ENCODE data around the gene GAPDHS. TPM values are rescaled to one million over a fixed set of nuclear protein-coding genes. Genes with fewer than 3 reads are reported as not detected.

The GAPDHS gene
- polyA plus RNA-seq, 1 of the 3 experiments (the other 2 are of a cell fraction) = not detected

GRCh38 chr19:35545001-35545854, 12.0 kb downstream of the GAPDHS start, which contains the start of gene TMEM147:
TSS of gene TMEM147 (plus strand) at chr19:35545626. CDS start at chr19:35545740, 114 bp downstream.
- Histone ChIP-seq H3K9me3 (no peaks in the 10 kb centered on the region), H3K36me3 (replicated peaks in 1 of 2; ENCODE audit: control insufficient read depth in 1 of 2, insufficient read depth in 2 of 2, low read length in 1 of 2) (peaks cover 0 to 19% of the 10 kb centered on the region in 2 experiments), H3K27ac (ENCODE audit: low read depth in 2 of 2, low read length in 1 of 2) (peak within 1 kb of the TSS; percentile 52 to 77; a peak in 2 of 4 replicates), H3K9me2 (no peaks in the 10 kb centered on the region), H3K4me3 (ENCODE audit: low read depth in 2 of 2, low read length in 1 of 2) (peak within 1 kb of the TSS; percentile 79 to 96), H3F3A (replicated peaks; ENCODE audit: insufficient read depth) (no peaks in the 10 kb centered on the region), H3K4me1 (ENCODE audit: control insufficient read depth in 1 of 2, insufficient read depth in 2 of 2, low read depth in 1 of 2, low read length in 1 of 2) (peaks cover 5 to 19% of the 10 kb centered on the region in 2 experiments; a peak in 2 of 4 replicates), H2AFZ (ENCODE audit: low read depth) (peak within 1 kb of the TSS; percentile 87), H3K9ac (peak within 1 kb of the TSS; percentile 85), H4K20me1 (ENCODE audit: insufficient read depth) (peaks cover 5% of the 10 kb centered on the region; the same call in 1 of the 2 replicates), H3K27me3 (ENCODE audit: insufficient read depth) (no peaks in the 10 kb centered on the region), H3K79me2 (ENCODE audit: insufficient read depth) (peaks cover 30% of the 10 kb centered on the region), H3K4me2 (peak within 1 kb of the TSS; percentile 91)
- POLR2A ChIA-PET = no interaction called here
- CTCF ChIA-PET = interaction anchor here (1.9 kb wide), 1 partner anchor 10 kb away, joined by 5 read pairs; no protein-coding TSS in a partner anchor
- peak; percentile 100 for DNase-seq
- TF ChIP-seq USF2 (IDR thresholded peaks at IDR 0.05; ENCODE audit: borderline replicate concordance, low read depth, low read length) (peak; percentile 55), ZBTB33 (IDR thresholded peaks at IDR 0.05; ENCODE audit: borderline replicate concordance, low read depth) (no peak), SIN3A (IDR thresholded peaks at IDR 0.05; ENCODE audit: borderline replicate concordance, low read depth, low read length) (peak; percentile 69), YY1 (IDR thresholded peaks at IDR 0.05; ENCODE audit: low read depth) (peak; percentile 54; the same call in 1 of the 2 replicates), TCF12 (IDR thresholded peaks at IDR 0.05) (peak; percentile 5; the same call in 1 of the 2 replicates), EP300 (IDR thresholded peaks at IDR 0.05; ENCODE audit: borderline replicate concordance in 1 of 2, low read depth in 1 of 2, low read length in 1 of 2) (0 out of 4 replicates have a peak, but pooled peaks of 1 of the 2 experiments have one; percentile 21), NRF1 (IDR thresholded peaks at IDR 0.05; ENCODE audit: low read depth, low read length) (no peak), PBX3 (IDR thresholded peaks at IDR 0.05) (peak; percentile 32), USF1 (IDR thresholded peaks at IDR 0.05; ENCODE audit: borderline replicate concordance, low read depth) (peak; percentile 88), MXI1 (IDR thresholded peaks at IDR 0.05; ENCODE audit: low read depth, low read length) (peak; percentile 73), CHD2 (IDR thresholded peaks at IDR 0.05; ENCODE audit: low read length, partially characterized antibody) (peak; percentile 68), RAD21 (IDR thresholded peaks at IDR 0.05; ENCODE audit: low read length) (no peak), POLR2AphosphoS5 (IDR thresholded peaks at IDR 0.05; ENCODE audit: low read depth, low read length) (peak; percentile 89), MAX (IDR thresholded peaks at IDR 0.05; ENCODE audit: low read depth) (peak; percentile 83), ELF1 (IDR thresholded peaks at IDR 0.05) (peak; percentile 72; the same call in 1 of the 2 replicates), RFX5 (IDR thresholded peaks at IDR 0.05; ENCODE audit: low read length) (peak; percentile 73), TAF1 (IDR thresholded peaks at IDR 0.05; ENCODE audit: borderline replicate concordance, low read depth, low read length) (0 out of 2 replicates have a peak, but pooled peaks have one; percentile 72), SMC3 (IDR thresholded peaks at IDR 0.05; ENCODE audit: low read depth, low read length) (no peak), GABPA (IDR thresholded peaks at IDR 0.05; ENCODE audit: low read depth) (peak; percentile 72)
- WGBS (ENCODE audit: low lambda C conversion rate) = 0% methylated on average over 33 of the region's 85 CpGs
